DMS 273 (cell line): ENCODE data around the gene ADAM8.
"Not testable (repeated sequence)": the region's sequence is repeated elsewhere in the genome, so short reads cannot be mapped to it uniquely, and the experiment has no call there.

Experiments
- DNase-seq: peaks from one replicate; lab custom pipeline; 2025; ENCODE audit not compliant: unreplicated experiment; lab: John Stamatoyannopoulos, UW

Gene ADAM8

DNA sequence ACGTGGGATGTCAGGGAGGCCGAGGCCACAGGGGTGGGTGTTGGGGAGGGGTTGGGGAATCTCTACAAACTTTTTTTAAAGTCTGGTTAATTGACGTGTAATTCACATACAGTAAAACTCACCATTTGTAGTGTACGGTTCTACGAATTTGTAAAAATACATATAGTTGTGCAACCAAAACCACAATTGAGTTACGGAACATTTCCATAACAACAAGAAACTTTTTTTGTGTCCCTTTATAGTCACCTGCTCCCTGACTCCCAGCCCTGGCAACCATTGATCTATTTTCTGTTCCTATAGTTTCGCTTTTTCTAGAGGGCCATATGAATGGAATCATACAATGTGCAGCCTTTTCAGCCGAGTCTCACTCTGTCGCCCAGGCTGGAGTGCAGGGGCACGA is 41.9 kb downstream of the ADAM8 start:
- DNase-seq: not testable (repeated sequence)

DNA sequence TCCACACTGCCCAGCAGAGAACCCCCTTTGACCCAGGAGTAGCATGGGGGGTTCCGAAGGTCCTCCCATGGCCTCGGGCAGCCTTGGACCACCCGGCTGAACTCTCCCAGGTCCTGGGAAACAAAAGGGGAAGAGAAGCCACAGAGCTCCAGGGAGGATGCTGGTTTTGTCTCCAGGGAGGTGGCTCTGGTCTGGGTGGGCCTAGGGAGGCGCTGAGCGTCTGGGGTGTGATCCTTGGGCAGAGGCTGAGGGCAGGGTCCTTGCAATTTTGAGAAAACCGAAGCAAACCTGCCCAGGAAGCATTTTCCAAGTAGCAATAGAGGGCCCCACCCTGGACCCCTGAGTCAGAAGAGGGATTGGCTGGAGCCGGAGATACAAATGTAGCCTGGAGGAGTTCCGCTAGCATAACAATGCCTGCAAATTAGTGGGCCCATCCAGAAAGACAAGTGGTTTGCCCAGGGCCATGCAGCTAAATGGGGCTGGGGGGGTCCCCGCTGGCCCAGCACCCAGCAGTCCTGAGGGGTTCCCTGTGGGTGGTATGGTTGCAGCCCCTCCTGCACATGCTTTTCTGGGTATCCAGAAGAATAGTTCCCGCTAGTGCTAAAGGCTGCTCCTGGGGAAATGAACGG is 44.6 kb downstream of the ADAM8 start:
- no peak for DNase-seq

DNA sequence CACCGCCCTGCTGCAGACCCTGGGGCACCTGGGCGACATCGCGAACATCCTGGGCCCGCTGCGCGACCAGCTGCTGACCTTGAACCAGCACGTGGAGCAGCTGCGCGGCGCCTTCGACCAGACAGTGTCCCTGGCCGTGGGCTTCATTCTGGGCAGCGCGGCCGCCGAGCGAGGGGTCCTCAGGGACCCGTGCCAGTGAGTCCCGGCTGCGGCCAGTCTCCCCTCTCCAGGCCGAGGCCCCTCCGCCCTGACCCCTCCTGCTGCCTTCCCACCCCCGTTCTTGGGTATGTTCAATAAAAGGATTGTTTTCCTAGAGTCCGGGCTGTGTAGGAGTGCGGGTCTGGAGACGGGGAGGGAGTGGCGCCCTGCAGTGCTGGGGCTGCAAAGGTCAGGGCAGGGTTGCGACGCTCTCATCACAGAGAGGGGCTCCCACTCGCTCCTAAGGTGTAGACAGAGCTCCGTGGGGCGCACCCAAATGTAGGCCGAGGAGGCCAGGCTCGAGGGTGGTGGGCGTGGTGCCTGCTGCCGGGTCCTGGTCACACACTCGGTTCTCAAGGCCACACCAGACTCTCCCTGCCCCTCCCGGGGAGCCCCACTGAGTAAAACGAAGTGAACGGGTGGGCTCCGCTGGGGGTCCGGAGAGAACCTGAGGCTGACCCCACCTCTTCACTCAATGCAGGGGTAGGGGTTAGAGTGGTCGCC is 45.3 kb downstream of the ADAM8 start:
- DNase-seq: no peak

DNA sequence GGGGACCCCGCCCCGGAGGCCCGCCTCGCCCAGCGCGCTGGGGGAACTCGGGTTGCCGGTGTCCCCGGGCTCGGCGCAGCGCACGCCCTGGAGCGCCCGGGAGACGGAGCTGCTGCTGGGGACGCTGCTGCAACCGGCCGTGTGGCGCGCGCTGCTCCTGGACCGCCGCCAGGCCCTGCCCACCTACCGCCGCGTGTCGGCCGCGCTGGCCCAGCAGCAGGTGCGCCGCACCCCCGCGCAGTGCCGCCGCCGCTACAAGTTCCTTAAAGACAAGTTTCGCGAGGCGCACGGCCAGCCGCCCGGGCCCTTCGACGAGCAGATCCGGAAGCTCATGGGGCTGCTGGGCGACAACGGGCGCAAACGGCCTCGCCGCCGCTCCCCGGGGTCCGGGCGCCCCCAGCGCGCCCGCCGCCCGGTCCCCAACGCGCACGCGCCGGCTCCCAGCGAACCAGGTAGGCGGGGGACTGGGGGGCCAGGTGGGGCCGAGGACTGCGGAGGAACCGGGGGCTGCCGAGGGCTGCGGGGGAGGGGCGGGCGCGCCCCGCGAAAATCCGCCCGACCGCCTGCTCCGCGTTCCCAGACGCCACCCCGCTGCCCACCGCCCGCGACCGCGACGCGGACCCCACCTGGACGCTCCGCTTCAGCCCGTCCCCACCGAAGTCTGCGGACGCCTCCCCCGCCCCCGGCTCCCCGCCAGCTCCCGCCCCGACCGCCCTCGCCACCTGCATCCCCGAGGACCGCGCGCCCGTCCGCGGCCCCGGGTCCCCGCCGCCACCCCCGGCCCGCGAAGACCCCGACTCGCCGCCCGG is 46.1 kb downstream of the ADAM8 start:
- DNase-seq: peak; percentile 47

DNA sequence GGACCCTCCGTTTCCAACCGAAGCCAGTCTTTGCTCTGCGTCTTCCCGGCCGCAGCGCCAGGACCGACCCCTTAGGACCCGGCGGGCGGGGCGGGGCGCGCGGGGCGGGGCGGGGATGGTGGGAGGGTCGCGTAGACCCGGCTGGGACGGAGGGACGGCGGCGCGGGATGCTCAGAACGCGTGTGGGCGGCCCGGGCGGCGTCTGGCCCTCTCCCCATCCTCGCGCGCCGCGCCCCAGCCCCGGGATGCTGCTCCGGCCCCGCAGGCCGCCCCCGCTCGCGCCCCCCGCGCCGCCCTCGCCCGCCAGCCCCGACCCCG is 46.7 kb downstream of the ADAM8 start, which contains the start of gene UTF1:
Gene UTF1, plus strand, starts transcription at position 174 of the 318 bp plus-strand sequence. Its CDS starts 72 bp downstream, at position 246.
- no peak for DNase-seq

DNA sequence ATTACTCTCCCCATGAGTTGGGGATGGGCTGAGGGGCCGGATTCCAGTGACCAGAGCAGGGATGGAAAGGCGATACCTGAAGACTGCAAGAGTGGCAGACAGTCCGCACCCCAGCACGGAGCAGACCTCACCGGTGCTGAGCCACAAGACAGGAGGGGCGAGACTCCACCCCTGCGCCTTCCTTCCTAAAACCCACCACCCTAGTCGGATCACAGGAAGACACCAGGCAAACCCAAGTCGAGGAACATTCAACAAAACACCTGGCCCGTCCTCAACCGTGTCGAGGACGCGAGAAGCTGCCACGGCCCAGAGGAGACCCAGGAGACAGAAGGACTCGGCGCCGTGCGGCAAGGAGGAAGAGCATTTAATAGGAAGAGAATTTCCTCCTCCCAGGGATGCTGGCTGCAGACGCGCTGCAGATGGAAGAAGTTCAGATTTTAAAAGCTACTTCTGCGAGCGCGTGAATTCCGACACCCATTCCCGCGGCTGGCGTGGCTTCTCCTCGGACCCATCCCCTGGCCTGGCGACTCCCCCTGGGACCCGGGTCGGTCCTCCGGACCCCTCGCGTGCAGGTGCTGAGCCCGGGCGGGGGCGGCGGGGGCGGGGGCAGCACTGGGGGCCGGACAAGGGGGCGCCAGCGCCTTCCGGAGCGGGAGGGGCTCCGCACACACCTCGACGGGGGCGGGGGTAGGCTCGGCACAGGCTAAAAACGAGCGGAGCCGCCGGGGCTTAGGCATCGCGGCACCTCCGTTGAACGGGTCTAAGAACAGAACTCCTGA is 47.2 kb downstream of the ADAM8 start:
- no peak for DNase-seq

DNA sequence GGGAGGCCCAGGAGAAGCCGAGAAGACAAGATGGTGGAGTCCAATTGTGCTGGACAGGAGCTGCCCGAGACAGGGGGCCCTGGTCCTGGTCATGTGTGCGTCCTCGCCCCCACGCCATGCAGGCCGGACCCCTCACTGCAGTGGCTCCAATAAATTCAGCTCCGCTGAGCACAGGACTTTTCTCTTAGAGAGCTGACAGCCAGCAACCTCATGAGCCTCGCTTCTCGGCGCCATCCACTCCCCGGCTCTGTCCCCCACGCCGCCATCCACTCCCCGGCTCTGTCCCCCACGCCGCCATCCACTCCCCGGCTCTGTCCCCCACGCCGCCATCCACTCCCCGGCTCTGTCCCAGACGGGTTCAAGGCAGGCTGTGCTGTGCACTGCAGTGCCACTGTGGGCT is 49.4 kb downstream of the ADAM8 start:
- no peak for DNase-seq

DNA sequence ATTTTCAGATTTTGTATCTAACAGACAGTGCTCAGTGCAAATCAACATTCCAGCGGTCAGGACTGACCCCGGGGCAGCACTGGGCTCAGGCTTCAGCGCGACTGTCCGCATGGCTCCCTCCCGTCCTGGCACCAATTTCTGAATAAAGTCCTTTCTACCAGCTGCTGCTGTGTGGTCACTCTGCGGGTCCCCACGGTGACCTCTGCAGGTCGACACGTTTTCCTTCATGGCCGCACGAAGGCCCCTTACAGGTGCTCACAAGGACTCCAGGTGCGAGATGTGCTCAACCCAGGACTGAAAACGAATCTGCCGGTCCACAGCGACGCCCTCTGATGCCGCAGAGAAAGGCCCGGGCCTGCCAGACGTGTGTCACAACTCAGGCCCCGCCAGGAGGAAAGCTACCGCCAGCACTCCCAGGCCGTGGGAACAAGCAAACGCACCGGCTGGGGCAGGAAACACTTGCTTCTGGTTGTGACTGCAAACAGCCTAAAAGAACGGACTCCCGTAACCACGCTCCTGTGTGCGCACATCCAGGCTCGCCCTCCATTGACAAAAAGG is 50.3 kb downstream of the ADAM8 start:
- DNase-seq: no peak

DNA sequence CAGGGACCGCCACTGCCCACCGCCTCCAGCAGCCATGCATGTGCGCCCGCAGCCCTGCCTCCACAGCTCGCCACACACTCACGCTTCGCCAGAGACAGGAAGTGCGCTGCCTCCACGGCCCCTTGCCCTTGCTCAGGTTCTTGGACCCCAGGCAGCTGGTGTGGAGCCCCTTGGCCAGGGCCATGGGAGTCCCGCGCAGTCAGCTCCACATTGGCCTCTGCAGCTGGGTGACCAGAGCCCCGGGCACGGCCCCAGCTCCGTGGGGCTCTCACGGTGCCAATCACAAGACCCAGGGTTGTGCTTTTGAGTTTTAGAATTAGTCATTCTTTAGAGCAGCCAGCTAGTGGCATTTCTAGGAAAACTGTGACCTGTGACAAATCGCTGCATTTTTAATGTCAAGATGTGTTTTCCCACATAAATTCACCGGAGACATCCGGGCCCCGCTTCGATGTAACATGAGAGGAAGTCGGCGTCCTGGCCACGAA is 50.9 kb downstream of the ADAM8 start:
- no peak for DNase-seq

DNA sequence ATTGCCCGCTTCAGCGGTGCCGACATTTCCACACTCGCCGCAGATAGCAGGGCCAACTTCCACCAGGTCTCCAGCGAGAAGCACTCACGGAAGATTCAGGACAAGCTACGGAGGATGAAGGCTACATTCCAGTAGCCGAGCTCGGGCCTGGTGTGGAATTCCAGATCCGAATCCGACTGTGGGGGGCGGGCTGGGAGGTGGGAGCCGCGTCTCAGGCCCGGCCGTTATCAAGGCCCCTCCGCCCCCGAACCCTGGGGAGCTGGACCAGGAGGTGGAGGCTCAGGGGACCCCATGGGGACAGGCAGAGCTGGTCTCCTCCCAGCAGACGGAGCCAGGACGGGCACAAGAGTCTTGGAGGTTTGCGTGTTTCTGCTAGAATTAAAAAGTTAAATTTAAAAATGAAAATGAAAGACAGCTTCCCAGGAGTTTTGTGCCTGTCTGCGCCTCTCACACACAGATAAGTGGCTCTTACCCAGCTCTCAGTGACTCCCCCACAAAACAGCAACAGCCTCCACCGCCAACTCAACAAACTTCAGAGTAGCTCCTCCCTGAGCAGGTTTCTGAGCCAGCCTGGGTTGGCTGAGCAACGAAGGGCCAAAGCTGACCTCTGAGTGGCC is 51.8 kb downstream of the ADAM8 start:
- DNase-seq: no peak

DNA sequence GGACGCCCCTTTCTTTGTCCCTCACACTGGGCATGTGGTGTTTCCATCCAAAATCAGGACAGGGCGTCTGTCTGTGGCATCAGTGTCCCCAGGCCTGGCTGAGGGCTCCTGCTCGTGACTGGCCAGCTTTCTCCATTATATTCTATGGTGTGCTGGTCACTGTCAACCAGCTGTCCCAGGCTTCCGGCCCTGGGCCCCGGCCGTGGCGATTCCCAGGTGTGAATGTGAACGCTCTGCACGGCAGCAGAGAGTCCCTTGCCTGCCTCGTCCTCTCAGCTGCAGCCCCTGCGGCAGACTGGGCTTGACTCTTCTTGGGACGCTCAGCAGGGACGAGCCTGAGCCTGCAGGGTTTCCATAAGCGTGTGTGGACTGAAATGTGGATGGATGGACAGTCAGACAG is 52.6 kb downstream of the ADAM8 start:
- DNase-seq: no peak

DNA sequence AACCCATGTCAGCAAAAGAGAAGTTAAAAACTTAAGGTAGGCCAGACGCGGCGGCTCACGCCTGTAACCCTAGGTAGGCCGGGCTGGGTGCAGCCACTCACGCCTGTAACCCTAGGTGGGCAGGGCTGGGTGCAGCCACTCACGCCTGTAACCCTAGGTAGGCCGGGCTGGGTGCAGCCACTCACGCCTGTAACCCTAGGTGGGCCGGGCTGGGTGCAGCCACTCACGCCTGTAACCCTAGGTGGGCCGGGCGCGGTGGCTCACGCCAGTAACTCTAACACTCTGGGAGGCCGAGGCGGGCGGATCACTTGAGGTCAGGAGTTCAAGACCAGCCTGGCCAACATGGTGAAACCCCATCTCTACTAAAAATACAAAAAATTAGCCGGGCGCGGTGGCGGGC is 54.9 kb downstream of the ADAM8 start:
- not testable (repeated sequence) for DNase-seq

DNA sequence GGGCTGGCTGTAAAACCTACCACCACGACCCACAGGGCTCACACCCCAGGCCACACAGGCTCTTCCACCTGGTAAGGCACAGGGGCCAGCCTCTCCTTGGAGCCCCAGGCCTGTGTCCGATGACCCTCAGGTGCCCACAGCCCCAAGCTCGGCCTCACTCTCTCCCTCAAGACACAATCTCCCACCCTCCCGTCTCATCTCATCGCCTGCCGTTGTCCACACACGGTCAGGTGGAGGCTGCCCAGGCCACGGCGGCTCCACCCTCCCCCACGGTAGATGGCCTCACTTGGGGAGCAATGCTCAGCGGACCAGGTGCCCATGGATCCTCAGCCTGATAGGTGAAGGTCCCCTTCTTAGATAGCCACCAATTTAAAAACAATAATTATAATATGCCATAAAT is 55.3 kb downstream of the ADAM8 start:
- DNase-seq: no peak

DNA sequence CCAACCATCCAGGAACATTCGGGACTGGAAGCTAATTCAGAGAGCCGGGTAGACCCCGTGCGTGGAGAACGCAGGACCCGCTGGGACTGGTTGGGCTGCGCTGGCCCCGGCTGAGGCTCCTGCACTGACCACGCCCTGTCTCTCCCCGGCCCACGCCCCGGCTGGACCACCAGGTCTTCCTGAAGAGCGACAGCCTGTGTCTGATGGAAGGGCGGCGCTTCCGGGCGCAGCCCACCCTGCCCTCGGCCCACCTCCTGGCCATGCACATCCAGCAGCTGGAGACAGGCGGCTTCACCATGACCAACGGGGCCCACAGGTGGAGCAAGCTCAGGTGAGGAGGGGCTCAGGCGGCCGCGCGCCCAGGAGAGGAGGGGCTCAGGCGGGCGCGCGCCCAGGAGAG is 56.9 kb downstream of the ADAM8 start:
- DNase-seq: no peak

DNA sequence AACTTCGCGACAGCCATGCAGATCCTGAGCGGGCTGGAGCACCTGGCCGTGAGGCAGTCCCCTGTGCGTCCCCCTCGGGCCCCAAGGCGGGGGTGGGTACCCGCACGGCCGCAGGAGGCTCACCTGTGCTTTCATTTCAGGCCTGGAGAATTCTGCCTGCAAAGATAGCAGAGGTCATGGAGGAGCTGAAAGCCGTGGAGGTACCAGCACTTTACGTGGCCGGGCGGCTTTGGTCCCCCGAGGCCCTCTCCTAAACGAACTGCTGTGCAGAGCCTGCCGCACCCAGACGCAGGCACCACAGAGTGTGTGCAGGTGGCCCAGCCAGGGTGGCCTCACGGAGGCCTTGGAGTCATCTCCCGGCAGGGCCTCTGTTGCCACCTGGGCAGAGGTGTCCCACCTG is 57.8 kb downstream of the ADAM8 start:
- no peak for DNase-seq

DNA sequence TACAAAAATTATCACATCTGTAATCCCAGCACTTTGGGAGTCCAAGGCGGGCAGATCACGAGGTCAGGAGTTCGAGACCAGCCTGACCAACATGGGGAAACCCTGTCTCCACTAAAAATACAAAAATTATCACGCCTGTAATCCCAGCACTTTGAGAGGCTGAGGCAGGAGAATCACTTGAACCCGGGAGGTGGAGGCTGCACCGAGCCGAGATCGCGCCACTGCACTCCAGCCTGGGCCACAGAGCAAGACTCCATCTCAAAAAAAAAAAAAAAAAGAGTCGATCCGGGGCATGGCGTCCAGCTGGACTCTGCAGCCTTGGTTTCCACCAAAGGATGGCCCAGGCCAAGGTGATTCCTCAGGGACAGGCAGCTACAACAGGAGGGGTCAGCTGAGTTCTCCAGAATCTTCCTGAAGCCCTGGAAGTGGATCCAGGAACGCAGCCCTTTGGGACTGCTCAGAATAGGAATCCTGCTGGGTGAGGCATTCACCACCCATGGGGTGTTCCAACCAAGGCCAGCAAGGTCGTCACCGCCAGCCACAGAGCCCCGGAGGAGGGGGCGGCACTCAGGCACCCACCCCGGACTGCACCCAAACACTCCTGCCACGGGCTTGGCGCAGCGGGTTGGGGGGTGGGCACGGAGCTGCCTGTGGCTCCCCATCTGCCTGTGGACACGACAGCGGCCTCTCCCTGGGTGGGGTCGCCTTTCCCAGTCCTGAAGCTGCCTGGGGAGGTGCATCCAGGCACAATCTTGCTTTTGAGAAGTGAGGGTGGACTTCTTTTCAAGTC is 58.7 kb downstream of the ADAM8 start:
- DNase-seq: no peak

DNA sequence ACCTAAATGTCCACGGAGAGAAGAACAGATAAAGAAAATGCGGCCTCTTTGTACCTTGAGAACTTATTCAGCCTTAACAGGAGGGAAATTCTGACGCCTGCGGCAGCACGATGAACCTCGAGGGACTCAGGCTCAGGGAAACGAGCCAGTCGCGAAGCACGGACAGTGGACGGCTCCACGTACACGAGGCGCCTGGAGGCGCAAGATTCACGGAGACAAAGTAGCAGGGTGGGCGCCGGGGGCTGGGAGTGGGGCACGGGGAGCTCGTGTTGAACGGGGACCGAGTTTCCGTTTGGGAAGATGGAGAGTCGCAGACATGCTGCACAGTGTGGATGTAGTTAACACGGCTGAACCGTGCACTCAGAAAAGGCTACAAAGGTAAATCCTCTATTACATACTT is 59.9 kb downstream of the ADAM8 start:
- DNase-seq: no peak

DNA sequence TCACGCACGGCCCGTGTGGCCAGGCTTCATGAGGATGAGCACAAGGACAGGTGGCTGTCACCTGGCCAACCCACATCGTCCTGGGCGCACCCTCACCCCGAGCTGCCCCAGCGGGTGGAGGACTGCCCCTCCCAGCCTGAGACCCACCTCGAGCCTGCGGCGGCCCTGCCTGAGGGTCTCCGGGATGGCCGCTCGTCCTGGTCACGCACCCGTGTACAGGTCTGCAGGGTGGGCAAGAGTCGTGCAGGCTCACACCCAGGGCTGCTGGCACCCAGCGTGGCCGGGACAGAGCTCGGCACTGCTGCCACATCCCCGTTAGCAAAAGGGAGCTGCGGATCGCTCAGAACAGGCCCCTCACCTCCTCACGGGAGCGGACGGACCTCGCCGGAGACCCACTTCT is 61.1 kb downstream of the ADAM8 start:
- DNase-seq: no peak

DNA sequence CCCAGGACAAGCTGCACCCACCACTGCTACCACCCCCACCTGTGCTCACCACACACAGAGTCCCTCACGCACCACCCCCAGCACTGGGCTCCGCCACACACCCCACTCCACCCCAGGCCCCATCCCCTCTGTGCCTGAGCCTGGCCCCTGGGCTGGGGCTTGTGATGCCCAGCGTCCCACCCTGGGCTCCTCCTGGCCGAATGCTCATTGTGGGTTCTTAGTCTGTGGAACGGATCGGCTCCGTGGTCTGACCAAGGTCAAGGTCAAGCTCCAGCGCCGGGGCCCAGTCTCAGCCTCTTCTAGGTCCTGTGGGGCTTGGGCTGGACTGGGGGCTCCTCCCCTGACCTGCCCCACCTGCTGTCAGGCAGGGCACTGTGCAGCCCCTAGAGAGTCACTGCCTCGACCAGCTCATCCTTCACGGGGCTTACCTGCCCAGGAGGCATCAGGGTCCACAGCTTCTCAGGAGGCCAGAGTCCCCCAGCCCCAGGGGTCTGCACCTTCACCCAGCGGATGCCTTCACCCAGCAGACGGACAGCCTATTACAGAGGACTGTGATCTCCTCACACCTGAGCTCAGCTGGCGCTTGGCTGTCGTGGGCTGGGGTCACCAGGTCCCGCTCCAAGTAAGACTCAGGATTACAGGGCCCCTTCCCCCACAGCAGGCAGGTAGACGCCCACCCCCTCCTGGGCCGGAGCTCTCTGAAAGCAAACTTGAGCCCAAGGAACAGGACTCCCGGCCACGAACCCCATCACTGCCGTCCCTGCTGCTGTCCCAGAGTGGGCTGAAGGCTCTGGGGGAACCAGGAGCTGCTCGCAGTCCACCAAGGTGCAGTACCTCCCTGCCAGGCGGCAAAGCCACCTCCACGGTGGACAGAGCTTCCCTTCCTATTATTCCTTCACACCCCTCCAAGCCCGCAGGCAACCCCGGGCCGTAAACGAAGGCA is 61.9 kb downstream of the ADAM8 start:
- DNase-seq: no peak
